Mucosa of descending colon (tissue), 3 donors: ENCODE data around the gene UGT1A7. TPM values are rescaled to one million over a fixed set of nuclear protein-coding genes. Genes with fewer than 3 reads are reported as not detected.
"Not testable (repeated sequence)": the region's sequence is repeated elsewhere in the genome, so short reads cannot be mapped to it uniquely, and the experiment has no call there.

ENCODE experiments used
- ATAC-seq: fragments of 200-7000 bp; cut with Tn5 transposase; one replicate; pipeline ENCODE4 v1.9.1; 2020; ENCODE audit warnings: mild to moderate bottlenecking, moderate library complexity
- DNase-seq, 3 donors: peaks; one replicate each; pipeline ENCODE4 v3.0.0-alpha.2; 2020
- H3K36me3 ChIP-seq: fragments of 200-600 bp; one replicate; pipeline ENCODE4 v1.8.0; 2021; ENCODE audit warnings: low read depth, mild to moderate bottlenecking
- H3K4me1 ChIP-seq: fragments of 200-600 bp; one replicate; pipeline ENCODE4 v1.8.0; 2021; ENCODE audit warnings: low read depth, mild to moderate bottlenecking
- H3K4me3 ChIP-seq: fragments of 200-600 bp; one replicate; pipeline ENCODE4 v1.8.0; 2021; ENCODE audit warnings: mild to moderate bottlenecking
- H3K9me3 ChIP-seq: fragments of 200-600 bp; one replicate; pipeline ENCODE4 v1.8.0; 2021; ENCODE audit warnings: mild to moderate bottlenecking
- intact Hi-C, 2 donors: fragments of 100-400 bp; cut with DNase I in 1 of 2; cut with micrococcal nuclease in 1 of 2; formaldehyde crosslinking; loops; one replicate each; pipeline versions ENCODE4 v1.11.0 to v1.11.1; 2022; cut with DNase I, micrococcal nuclease
- total RNA-seq, 3 donors: library from RNA; stranded (reverse); fragmentation: NEBNext Ultra II Directional in 2 of 3; extraction: Animal tissue kit (Norgen Biotek cat#: 25700) in 2 of 3; gene quantifications; one replicate each; pipeline versions ENCODE4 v1.2.1 to v1.2.4, GENCODE V29; 2021 to 2023
- TF ChIP-seq, protein P1 (sequence below): fragments of 200-600 bp; IDR thresholded peaks from one replicate; pipeline ENCODE4 v1.8.0; 2022; ENCODE audit warnings: antibody characterized with exemption, mild to moderate bottlenecking
- donor health status: DM: no; HTN: no; CAD: no; lungs with moderate emphysema.
- donor health status: DM: no; HTN: no; CAD: no.
- donor health status: DM: no; HTN: yes; CAD: no.

Gene UGT1A7
- total RNA-seq, 3 donors from 2014 or later: 5.4 to 19.5 (median 5.9) TPM

DNA sequence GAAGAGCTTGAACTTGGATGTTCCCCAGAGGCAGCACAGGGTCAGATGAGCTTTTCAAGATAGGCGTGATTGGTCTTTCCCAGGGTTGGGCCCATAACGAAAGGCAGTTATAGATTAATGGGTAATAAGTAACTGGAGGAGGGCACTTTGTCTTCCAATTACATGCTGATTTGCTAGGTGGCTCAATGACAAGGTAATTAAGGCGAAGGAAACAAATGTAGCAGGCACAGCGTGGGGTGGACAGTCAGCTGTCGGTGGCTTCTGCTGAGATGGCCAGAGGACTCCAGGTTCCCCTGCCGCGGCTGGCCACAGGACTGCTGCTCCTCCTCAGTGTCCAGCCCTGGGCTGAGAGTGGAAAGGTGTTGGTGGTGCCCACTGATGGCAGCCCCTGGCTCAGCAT lies 36.9 kb downstream of the UGT1A7 start, which contains the start of gene UGT1A4:
UGT1A4 (plus strand) TSS at position 185 of the 400 bp plus-strand sequence; CDS start at position 270, 85 bp downstream.
- DNase-seq (no peak), ATAC-seq (no peak)
- Histone ChIP-seq H3K36me3 (no peaks in the 10 kb centered on the region), H3K4me1 (no peaks in the 10 kb centered on the region), H3K9me3 (no peaks in the 10 kb centered on the region), H3K4me3 (no peak within 1 kb of the TSS)
- TF ChIP-seq, protein P1, sequence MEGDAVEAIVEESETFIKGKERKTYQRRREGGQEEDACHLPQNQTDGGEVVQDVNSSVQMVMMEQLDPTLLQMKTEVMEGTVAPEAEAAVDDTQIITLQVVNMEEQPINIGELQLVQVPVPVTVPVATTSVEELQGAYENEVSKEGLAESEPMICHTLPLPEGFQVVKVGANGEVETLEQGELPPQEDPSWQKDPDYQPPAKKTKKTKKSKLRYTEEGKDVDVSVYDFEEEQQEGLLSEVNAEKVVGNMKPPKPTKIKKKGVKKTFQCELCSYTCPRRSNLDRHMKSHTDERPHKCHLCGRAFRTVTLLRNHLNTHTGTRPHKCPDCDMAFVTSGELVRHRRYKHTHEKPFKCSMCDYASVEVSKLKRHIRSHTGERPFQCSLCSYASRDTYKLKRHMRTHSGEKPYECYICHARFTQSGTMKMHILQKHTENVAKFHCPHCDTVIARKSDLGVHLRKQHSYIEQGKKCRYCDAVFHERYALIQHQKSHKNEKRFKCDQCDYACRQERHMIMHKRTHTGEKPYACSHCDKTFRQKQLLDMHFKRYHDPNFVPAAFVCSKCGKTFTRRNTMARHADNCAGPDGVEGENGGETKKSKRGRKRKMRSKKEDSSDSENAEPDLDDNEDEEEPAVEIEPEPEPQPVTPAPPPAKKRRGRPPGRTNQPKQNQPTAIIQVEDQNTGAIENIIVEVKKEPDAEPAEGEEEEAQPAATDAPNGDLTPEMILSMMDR: no peak
- intact Hi-C loops: no loop called here

DNA sequence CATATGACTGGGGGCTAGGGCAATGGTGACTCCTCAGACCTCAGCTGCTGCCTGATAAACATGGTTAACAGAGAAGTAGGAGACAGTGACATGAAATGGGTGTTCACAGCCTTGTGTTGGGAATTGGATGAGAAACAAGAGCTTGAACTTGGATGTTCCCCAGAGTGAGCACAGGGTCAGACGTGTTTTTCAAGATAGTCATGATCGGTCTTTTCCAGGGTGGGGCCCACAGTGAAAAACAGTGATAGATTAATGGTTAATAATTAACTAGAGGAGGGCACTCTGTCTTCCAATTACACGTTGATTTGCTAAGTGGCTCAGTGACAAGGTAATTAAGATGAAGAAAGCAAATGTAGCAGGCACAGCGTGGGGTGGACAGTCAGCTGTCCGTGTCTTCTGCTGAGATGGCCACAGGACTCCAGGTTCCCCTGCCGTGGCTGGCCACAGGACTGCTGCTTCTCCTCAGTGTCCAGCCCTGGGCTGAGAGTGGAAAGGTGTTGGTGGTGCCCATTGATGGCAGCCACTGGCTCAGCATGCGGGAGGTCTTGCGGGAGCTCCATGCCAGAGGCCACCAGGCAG lies 47.1 kb downstream of the UGT1A7 start, which contains the start of gene UGT1A3:
UGT1A3 (plus strand) TSS at position 320 of the 579 bp plus-strand sequence; CDS start at position 405, 85 bp downstream.
- DNase-seq (no peak), ATAC-seq (peak; percentile 47)
- Histone ChIP-seq H3K36me3 (no peaks in the 10 kb centered on the region), H3K4me3 (no peak within 1 kb of the TSS), H3K4me1 (no peaks in the 10 kb centered on the region), H3K9me3 (no peaks in the 10 kb centered on the region)
- TF ChIP-seq, protein P1: no peak
- intact Hi-C loops: no loop called here

DNA sequence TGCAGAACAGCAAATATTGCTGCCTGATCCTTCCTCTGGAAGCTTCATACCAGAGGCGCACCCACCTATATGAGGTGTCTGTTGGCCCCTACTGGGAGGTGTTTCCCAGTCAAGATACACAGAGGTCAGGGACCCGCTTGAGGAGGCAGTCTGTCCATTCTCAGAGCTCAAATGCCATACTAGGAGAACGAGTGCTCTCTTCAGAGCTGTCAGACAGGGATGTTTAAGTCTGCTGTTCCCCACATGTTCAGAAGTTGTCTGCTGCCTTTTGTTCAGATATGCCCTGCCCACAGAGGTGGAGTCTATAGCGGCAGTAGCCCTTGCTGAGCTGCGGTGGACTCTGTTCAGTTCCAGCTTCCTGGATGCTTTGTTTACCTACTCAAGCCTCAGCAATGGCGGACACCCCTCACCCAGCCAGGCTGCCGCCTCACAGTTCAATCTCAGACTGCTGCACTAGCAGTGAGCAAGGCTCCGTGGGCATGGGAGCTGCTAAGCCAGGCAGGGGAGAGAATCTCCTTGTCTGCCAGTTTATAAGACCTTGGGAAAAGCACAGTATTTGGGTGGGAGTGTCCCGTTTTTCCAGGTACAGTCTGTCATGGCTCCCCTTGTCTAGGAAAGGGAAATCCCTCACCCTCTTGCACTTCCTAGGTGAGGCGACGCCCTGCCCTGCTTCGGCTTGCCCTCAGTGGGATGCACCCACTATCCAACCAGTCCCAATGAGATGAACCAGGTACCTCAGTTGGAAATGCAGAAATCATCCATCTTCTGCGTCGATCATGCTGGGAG lies 55.4 kb downstream of the UGT1A7 start:
- DNase-seq (peak in 2 of 3 donors; percentile 17 to 54), ATAC-seq (peak; percentile 77)
- H3K36me3 ChIP-seq, H3K4me1 ChIP-seq, H3K4me3 ChIP-seq, intact Hi-C loops, H3K9me3 ChIP-seq: not testable (repeated sequence)

DNA sequence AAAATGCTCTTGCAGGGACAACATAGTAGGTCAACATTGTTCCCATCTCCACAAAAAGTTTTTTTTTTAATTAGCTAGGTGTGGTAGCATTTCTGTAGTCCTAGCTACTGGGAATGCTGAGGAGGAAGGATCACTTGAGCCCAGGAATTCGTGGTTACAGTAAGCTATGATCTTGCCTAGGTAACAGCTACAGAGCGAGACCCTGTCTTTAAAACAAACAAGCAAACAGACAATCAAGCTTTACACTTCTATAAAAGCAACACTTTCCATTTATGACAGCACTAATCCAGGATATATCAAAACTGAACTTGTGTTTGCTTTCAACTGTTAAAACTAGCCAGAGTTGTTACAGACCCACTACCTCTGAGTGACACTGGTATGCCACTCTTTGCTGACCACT lies 59.2 kb downstream of the UGT1A7 start:
- intact Hi-C loops: no loop called here
- no peak for DNase-seq
- ATAC-seq: peak; percentile 44

DNA sequence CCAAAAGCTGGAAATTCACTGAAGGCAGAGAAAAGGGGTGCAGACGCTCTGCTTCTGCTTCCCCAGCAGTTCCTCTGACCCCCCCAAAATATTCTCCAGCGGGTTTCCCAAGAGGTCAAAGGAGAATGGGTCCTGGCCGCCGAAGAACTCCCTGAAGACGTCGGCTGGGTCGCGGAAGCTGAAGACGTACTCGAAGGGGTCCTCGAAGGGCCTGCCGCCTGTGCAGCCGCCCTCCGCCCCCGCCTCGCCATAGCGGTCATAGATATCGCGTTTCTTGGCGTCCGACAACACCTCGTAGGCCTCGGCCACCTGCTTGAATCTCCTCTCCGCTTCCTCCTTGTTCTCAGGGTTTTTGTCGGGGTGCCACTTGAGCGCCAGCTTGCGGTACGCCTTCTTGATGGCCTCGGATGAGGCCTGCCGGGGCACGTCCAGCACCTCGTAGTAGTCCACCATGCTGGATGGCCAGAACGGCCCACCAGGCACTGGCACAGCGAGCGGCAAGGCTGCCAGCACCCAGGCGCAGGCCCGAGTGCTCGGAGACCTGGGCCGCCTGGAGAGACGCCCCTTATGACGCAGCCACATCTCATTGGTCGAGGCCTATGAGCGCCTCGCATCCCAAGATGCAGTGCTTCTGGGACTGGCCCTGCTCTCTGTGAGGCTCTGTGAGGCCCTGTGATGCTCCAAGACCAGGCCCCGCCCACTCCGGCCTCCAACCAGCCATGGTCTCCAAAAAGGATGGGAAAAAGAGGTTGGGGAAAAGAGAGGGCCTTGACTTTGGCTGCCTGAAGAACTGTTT lies 62.0 kb downstream of the UGT1A7 start:
- peak in 1 of 3 donors; percentile 51 for DNase-seq
- Histone ChIP-seq H3K36me3 (no peaks in the 10 kb centered on the region), H3K4me1 (no peaks in the 10 kb centered on the region), H3K4me3 (no peak overlapping the region), H3K9me3 (no peaks in the 10 kb centered on the region)
- intact Hi-C loops: no loop called here
- no peak for ATAC-seq
- TF ChIP-seq, protein P1: no peak

More for the DNA sequence above, 59.2 kb downstream of the UGT1A7 start:
- H3K9me3 ChIP-seq: no peaks in the 10 kb centered on the region
- TF ChIP-seq, protein P1: no peak
- no peak overlapping the region for H3K4me3 ChIP-seq
- no peaks in the 10 kb centered on the region for H3K36me3 ChIP-seq
- peaks cover 8% of the 10 kb centered on the region for H3K4me1 ChIP-seq
